Measurements from ENCODE around the gene KIF4B. TPM values are rescaled to one million over a fixed set of nuclear protein-coding genes. Genes with fewer than 3 reads are reported as not detected.

Gene KIF4B
- total RNA-seq, 1 experiment from 2014 or later: 0.12 TPM

- no peak for TF ChIP-seq TCF7L2 (IDR thresholded peaks at IDR 0.05; ENCODE audit: borderline replicate concordance, extremely low read depth, insufficient read depth, insufficient read length)
- TF ChIP-seq ZBTB33 (IDR thresholded peaks at IDR 0.05; ENCODE audit: extremely low read depth, insufficient replicate concordance, low read length): no peak
Observed at GRCh38 chr5:154966874-154967273, 46.7 kb upstream of the KIF4B start (continued).

- intact Hi-C loops (cut with micrococcal nuclease): loop anchor here (1.0 kb wide), 1 partner anchor 61 kb away; no protein-coding TSS in a partner anchor
- no peaks in the 10 kb centered on the region for H3K9me2 ChIP-seq (ENCODE audit: insufficient read depth)
- ATAC-seq: peak; percentile 78
- no peak overlapping the region for H3K4me2 ChIP-seq (ENCODE audit: low read length)
- no peaks in the 10 kb centered on the region for H3K27me3 ChIP-seq (ENCODE audit: insufficient read depth, low read length)
- no TSS peak for BruUV-seq (replicated peaks)
- DNase-seq (ENCODE audit: low read depth, low spot score): no peak
- ChIA-PET CTCF (interaction anchor here (0.8 to 3.7 kb wide), 4 partner anchors 14 to 61 kb away, joined by 3 to 11 read pairs (median 6); no protein-coding TSS in a partner anchor), POLR2A (no interaction called here), RAD21 (ENCODE audit: low non-redundant PET in 1 of 2, low total read pairs in 2 of 2, uncharacterized antibody in 2 of 2, unreplicated experiment in 2 of 2) (no interaction called here)
- H3K4me3 ChIP-seq (replicated peaks in 1 of 2; ENCODE audit: low read depth in 1 of 2, low read length in 2 of 2): no peak overlapping the region
- H3K9me3 ChIP-seq (ENCODE audit: control insufficient read depth in 1 of 2, insufficient read depth in 1 of 2, low read depth in 1 of 2, low read length in 2 of 2): no peaks in the 10 kb centered on the region
- no peak overlapping the region for H3K9ac ChIP-seq (ENCODE audit: low read length)
- peaks cover 5% of the 10 kb centered on the region; the same call in 1 of the 2 replicates for H3K79me2 ChIP-seq (ENCODE audit: insufficient read depth, low read length)
- no peak overlapping the region for H3K27ac ChIP-seq (ENCODE audit: low read depth, low read length)
- peaks cover 0 to 10% of the 10 kb centered on the region in 2 experiments; a peak in 1 of 4 replicates for H3K36me3 ChIP-seq (ENCODE audit: control insufficient read depth in 1 of 2, insufficient read depth in 2 of 2, low read length in 2 of 2)
- TF ChIP-seq POLR2AphosphoS5 (IDR thresholded peaks at IDR 0.05; ENCODE audit: low read depth, low read length) (no peak), YY1 (IDR thresholded peaks at IDR 0.05; ENCODE audit: extremely low read depth, insufficient replicate concordance, low read depth, low read length) (no peak), CTCF (IDR thresholded peaks at IDR 0.05 in 2 of 3, conservative IDR thresholded peaks at IDR 0.05 in 1 of 3; ENCODE audit: borderline replicate concordance in 1 of 3, insufficient read depth in 1 of 3, low read depth in 2 of 3, low read length in 2 of 3) (peak; percentile 26 to 69 (median 61); a peak in 4 of 6 replicates), RAD21 (IDR thresholded peaks at IDR 0.05; ENCODE audit: low read depth) (peak; percentile 33; the same call in 1 of the 2 replicates)
- peaks cover 4% of the 10 kb centered on the region; the same call in 1 of the 2 replicates for H4K20me1 ChIP-seq (ENCODE audit: insufficient read depth)
- H3K4me1 ChIP-seq (ENCODE audit: control insufficient read depth in 1 of 2, insufficient read depth in 2 of 2, low read length in 2 of 2): no peaks in the 10 kb centered on the region
- H2AFZ ChIP-seq (ENCODE audit: low read depth, low read length, poor library complexity, severe bottlenecking): no peak overlapping the region
Observed at GRCh38 chr5:154967421-154968024, 46.0 kb upstream of the KIF4B start.
